Mesothelial cell of epicardium (in vitro differentiated cells): ENCODE measurements around the gene ESRRA. TPM values are rescaled to one million over a fixed set of nuclear protein-coding genes. Genes with fewer than 3 reads are reported as not detected.

Source experiments
- DNase-seq, 2 experiments: peaks; one replicate each; pipeline ENCODE4 v3.0.0; 2021; ENCODE audit warnings: low spot score in 2 of 2; ENCODE audit not compliant: unreplicated experiment in 2 of 2
- H3K27ac Mint-ChIP-seq: 2 replicates; pipeline ENCODE4 v1.8.0; 2021; ENCODE audit warnings: mixed read lengths
- H3K27me3 Mint-ChIP-seq: 2 replicates; pipeline ENCODE4 v1.8.0; 2021; ENCODE audit warnings: low read depth, mixed read lengths
- H3K36me3 Mint-ChIP-seq: 2 replicates; pipeline ENCODE4 v1.8.0; 2021; ENCODE audit warnings: mixed read lengths
- H3K4me1 Mint-ChIP-seq: 2 replicates; pipeline ENCODE4 v1.8.0; 2021; ENCODE audit warnings: mixed read lengths
- H3K4me3 Mint-ChIP-seq: 2 replicates; pipeline ENCODE4 v1.8.0; 2021; ENCODE audit warnings: mild to moderate bottlenecking, moderate library complexity, mixed read lengths
- H3K9me3 Mint-ChIP-seq: 2 replicates; pipeline ENCODE4 v1.8.0; 2021; ENCODE audit warnings: mixed read lengths
- CTCF ChIP-seq: fragments of 200-600 bp; sonication (generic); IDR thresholded peaks from one replicate; pipeline ENCODE4 v1.5.0; 2021; ENCODE audit warnings: antibody characterized with exemption; ENCODE audit not compliant: unreplicated experiment
- total RNA-seq: library from RNA; stranded (reverse); gene quantifications from 3 replicates; pipeline ENCODE4 v1.2.1, GENCODE V29; 2021

The ESRRA gene
- total RNA-seq, 1 donor from 2014 or later, result 26.6 TPM

DNA sequence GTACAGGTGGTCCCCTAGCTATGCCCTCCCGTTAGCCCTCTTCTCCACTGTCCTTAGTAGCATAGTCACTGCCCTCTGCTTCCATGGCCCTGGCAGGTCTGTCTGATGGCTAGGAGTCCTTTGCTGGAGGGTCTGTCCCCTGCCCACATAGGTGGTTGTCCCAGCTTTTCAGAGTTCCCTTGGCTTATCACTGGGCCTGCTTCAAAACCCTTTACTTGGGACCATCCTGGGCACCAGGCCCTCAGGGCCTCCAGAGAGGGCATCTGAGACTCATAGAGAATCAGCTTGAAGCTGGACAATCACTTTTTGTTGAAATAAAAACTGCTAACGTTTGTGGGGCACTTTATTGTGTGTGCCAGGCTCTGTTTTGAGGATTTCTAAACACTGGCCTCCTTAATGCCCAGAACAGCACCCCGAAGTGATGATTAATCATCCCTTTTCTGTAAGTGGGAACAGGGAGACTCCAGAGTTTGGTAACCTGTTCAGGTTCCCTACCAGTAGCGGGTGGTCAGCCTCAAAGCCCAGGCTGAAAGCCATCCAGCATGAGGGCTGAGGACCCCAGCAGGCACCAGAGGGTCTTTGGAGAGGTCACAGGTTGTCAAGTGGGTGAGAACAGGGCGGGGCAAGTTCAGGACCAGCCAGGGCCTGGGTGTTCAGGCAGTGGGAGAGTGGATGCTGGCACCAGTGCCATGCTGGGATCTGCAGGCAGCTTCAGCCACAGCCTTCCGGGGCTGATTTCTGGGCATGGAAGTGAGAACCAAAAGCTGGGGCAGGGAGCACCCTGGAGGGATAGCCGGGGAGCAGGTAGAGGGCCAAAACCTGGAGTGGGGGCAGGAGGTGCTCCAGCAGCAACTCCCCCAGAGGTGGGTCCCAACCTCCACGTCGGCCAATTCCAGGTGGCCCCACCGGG, 14.7 kb upstream of the ESRRA start:
- DNase-seq, result no peak
- Mint-ChIP-seq H3K36me3 (peaks cover 8% of the 10 kb centered on the region), H3K4me1 (peaks cover 18% of the 10 kb centered on the region), H3K27me3 (peaks cover 58% of the 10 kb centered on the region), H3K9me3 (no peaks in the 10 kb centered on the region), H3K27ac (no peak overlapping the region), H3K4me3 (peak overlapping the region; percentile 70)
- TF ChIP-seq CTCF, result no peak

DNA sequence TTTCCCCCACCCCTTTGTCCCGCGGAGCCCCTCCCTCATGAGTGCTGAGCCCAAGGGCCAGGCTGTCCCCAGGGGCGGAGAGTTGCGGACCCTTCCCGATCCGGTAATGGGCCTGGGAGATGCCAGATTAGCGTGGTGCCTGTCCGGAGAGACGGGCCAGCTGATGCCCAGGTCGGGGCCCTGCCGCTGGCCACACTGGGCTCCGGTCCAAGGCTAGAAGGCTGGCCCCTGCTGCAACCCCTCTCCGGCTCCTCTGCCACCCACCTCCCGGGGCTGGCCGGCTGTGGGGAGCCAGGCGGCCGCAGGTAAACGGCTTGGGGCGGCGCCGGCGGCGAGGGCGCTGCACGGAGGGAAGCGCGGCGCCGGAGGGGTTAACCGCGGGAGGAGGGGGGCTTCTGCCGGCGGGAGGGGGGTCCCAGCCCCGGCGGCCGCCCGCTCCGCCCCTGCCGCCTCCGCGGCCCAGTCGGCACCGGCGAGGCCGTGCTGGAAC, 14.0 kb upstream of the ESRRA start, which contains the start of gene KCNK4:
KCNK4 (plus strand) TSS at position 41 of the 490 bp plus-strand sequence. CDS start 1,717 bp downstream, outside the sequence.
- no peak for TF ChIP-seq CTCF
- H3K27me3 Mint-ChIP-seq, result peaks cover 65% of the 10 kb centered on the region
- H3K4me1 Mint-ChIP-seq, result peaks cover 15% of the 10 kb centered on the region
- peak within 1 kb of the TSS; percentile 70 for H3K4me3 Mint-ChIP-seq
- DNase-seq, result no peak
- peaks cover 8% of the 10 kb centered on the region for H3K36me3 Mint-ChIP-seq
- no peaks in the 10 kb centered on the region for H3K9me3 Mint-ChIP-seq
- no peak within 1 kb of the TSS for H3K27ac Mint-ChIP-seq

- Mint-ChIP-seq H3K9me3 (no peaks in the 10 kb centered on the region), H3K36me3 (peaks cover 8% of the 10 kb centered on the region), H3K27ac (no peak overlapping the region), H3K4me1 (peaks cover 9% of the 10 kb centered on the region), H3K4me3 (peak overlapping the region; percentile 42), H3K27me3 (peaks cover 71% of the 10 kb centered on the region)
- no peak for DNase-seq
- TF ChIP-seq CTCF, result no peak
These were observed 13.4 kb upstream of the ESRRA start for GRCh38 chr11:64291752-64292459.

- Mint-ChIP-seq H3K4me3 (peak overlapping the region; percentile 42), H3K27ac (no peak overlapping the region), H3K9me3 (no peaks in the 10 kb centered on the region), H3K27me3 (peaks cover 79% of the 10 kb centered on the region), H3K4me1 (peaks cover 6% of the 10 kb centered on the region), H3K36me3 (peaks cover 8% of the 10 kb centered on the region)
- no peak for DNase-seq
- TF ChIP-seq CTCF, result no peak
These were observed 12.7 kb upstream of the ESRRA start for GRCh38 chr11:64292460-64293254.

DNA sequence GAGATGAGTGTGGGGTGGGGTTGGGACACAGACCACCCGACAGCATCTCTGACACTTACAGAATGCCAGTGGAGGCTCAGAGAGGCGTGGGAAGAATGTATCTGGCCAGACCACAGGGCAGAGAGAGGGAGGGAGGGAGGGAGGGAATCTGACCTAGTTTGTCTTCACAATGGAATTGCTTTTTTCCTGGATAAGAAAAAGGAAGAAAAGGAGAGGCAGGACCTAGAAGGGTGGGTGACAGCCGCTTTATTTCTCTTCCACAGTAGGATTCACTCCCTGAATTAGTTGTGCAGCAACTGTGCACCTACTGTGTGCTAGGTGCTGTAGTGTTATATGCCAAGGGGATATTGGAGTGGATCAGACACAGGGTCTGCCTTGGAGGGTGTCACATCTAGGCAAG, 10.6 kb upstream of the ESRRA start:
- DNase-seq, result no peak
- Mint-ChIP-seq H3K27ac (no peak overlapping the region), H3K4me3 (no peak overlapping the region), H3K27me3 (peaks cover 92% of the 10 kb centered on the region), H3K4me1 (peaks cover 8% of the 10 kb centered on the region), H3K9me3 (no peaks in the 10 kb centered on the region), H3K36me3 (no peaks in the 10 kb centered on the region)
- TF ChIP-seq CTCF, result no peak
